Right lobe of liver (tissue), 4 donors: ENCODE measurements around the gene CPNE1.

Source experiments
- POLR2A ChIP-seq: fragments of 450-650 bp; IDR thresholded peaks from one replicate; pipeline ENCODE4 v1.6.1; 2017; ENCODE audit warnings: antibody characterized with exemption, mild to moderate bottlenecking
- TF ChIP-seq, protein P1 (sequence below), 4 donors: fragments of 200-600 bp in 3 of 4; fragments of 450-650 bp in 1 of 4; IDR thresholded peaks; one replicate each; pipeline versions ENCODE4 v1.5.1 to v1.8.0; 2016 to 2022; ENCODE audit warnings: antibody characterized with exemption in 4 of 4, mild to moderate bottlenecking in 2 of 4
- donor health status: DM: no; HTN: no; CAD: no.
- donor health status: DM: no; HTN: no; CAD: no.
- donor health status: DM: no; HTN: yes; CAD: no.

- TF ChIP-seq, protein P1, sequence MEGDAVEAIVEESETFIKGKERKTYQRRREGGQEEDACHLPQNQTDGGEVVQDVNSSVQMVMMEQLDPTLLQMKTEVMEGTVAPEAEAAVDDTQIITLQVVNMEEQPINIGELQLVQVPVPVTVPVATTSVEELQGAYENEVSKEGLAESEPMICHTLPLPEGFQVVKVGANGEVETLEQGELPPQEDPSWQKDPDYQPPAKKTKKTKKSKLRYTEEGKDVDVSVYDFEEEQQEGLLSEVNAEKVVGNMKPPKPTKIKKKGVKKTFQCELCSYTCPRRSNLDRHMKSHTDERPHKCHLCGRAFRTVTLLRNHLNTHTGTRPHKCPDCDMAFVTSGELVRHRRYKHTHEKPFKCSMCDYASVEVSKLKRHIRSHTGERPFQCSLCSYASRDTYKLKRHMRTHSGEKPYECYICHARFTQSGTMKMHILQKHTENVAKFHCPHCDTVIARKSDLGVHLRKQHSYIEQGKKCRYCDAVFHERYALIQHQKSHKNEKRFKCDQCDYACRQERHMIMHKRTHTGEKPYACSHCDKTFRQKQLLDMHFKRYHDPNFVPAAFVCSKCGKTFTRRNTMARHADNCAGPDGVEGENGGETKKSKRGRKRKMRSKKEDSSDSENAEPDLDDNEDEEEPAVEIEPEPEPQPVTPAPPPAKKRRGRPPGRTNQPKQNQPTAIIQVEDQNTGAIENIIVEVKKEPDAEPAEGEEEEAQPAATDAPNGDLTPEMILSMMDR (IDR thresholded peaks at IDR 0.05): no peak
- TF ChIP-seq POLR2A: peak; percentile 68
Measured at GRCh38 chr20:35615667-35616464, 48.8 kb downstream of the CPNE1 start, which contains the start of gene SPAG4.
